ENCODE results near the gene RAD52.

Gene RAD52

GRCh38 chr12:862303-862911 lies 87.1 kb downstream of the RAD52 start:
- TF ChIP-seq CTCF (IDR thresholded peaks at IDR 0.05; ENCODE audit: low read depth, low read length) = no peak
- H3K4me3 ChIP-seq (ENCODE audit: low read depth, low read length) = no peak overlapping the region
